ENCODE results near the gene SCN10A.

SCN10A gene

GRCh38 chr3:38722781-38723568 lies 93.0 kb downstream of the SCN10A start:
- no peaks in the 10 kb centered on the region for H3K36me3 ChIP-seq
- TF ChIP-seq CTCF (IDR thresholded peaks at IDR 0.05): no peak
- H3K27ac ChIP-seq: no peak overlapping the region
- H3K4me1 ChIP-seq (ENCODE audit: control insufficient read depth in 1 of 2, insufficient read depth in 1 of 2, low read depth in 1 of 2, low read length in 1 of 2): peaks cover 14 to 17% of the 10 kb centered on the region in 2 experiments
- peaks cover 5% of the 10 kb centered on the region for H3K27me3 ChIP-seq
- no peaks in the 10 kb centered on the region for H3K9me3 ChIP-seq
- no peak overlapping the region for H3K4me3 ChIP-seq (ENCODE audit: low read depth in 1 of 2, low read length in 1 of 2)

GRCh38 chr3:38721207-38721772 lies 94.7 kb downstream of the SCN10A start:
- H3K4me3 ChIP-seq (ENCODE audit: low read depth in 1 of 2, low read length in 1 of 2): no peak overlapping the region
- no peak overlapping the region for H3K27ac ChIP-seq
- no peaks in the 10 kb centered on the region for H3K9me3 ChIP-seq
- H3K27me3 ChIP-seq: peaks cover 5% of the 10 kb centered on the region
- TF ChIP-seq CTCF (IDR thresholded peaks at IDR 0.05): no peak
- no peaks in the 10 kb centered on the region for H3K36me3 ChIP-seq
- peaks cover 14 to 17% of the 10 kb centered on the region in 2 experiments for H3K4me1 ChIP-seq (ENCODE audit: control insufficient read depth in 1 of 2, insufficient read depth in 1 of 2, low read depth in 1 of 2, low read length in 1 of 2)

GRCh38 chr3:38720465-38720864 lies 95.6 kb downstream of the SCN10A start:
- no peak overlapping the region for H3K4me3 ChIP-seq (ENCODE audit: low read depth in 1 of 2, low read length in 1 of 2)
- no peak for TF ChIP-seq CTCF (IDR thresholded peaks at IDR 0.05)
- H3K36me3 ChIP-seq: no peaks in the 10 kb centered on the region
- no peaks in the 10 kb centered on the region for H3K9me3 ChIP-seq
- peaks cover 10% of the 10 kb centered on the region for H3K27me3 ChIP-seq
- H3K27ac ChIP-seq: no peak overlapping the region
- peaks cover 14 to 17% of the 10 kb centered on the region in 2 experiments for H3K4me1 ChIP-seq (ENCODE audit: control insufficient read depth in 1 of 2, insufficient read depth in 1 of 2, low read depth in 1 of 2, low read length in 1 of 2)

GRCh38 chr3:38717355-38718240 lies 98.4 kb downstream of the SCN10A start:
- peaks cover 12% of the 10 kb centered on the region for H3K27me3 ChIP-seq
- no peaks in the 10 kb centered on the region for H3K36me3 ChIP-seq
- no peaks in the 10 kb centered on the region for H3K9me3 ChIP-seq
- no peak overlapping the region for H3K27ac ChIP-seq
- H3K4me1 ChIP-seq (ENCODE audit: control insufficient read depth in 1 of 2, insufficient read depth in 1 of 2, low read depth in 1 of 2, low read length in 1 of 2): peaks cover 14 to 17% of the 10 kb centered on the region in 2 experiments
- no peak for TF ChIP-seq CTCF (IDR thresholded peaks at IDR 0.05)
- no peak overlapping the region for H3K4me3 ChIP-seq (ENCODE audit: low read depth in 1 of 2, low read length in 1 of 2)

- Histone ChIP-seq H3K4me1 (ENCODE audit: control insufficient read depth in 1 of 2, insufficient read depth in 1 of 2, low read depth in 1 of 2, low read length in 1 of 2) (no peaks in the 10 kb centered on the region), H3K27ac (no peak overlapping the region), H3K36me3 (no peaks in the 10 kb centered on the region), H3K4me3 (ENCODE audit: low read depth in 1 of 2, low read length in 1 of 2) (no peak overlapping the region), H3K27me3 (peaks cover 32% of the 10 kb centered on the region), H3K9me3 (no peaks in the 10 kb centered on the region)
- no peak for TF ChIP-seq CTCF (IDR thresholded peaks at IDR 0.05)
Measured at GRCh38 chr3:38713121-38713520, 102.9 kb downstream of the SCN10A start.
